Kidney epithelial cell (primary cell): ENCODE measurements around the gene ANTXR2. TPM values are rescaled to one million over a fixed set of nuclear protein-coding genes. Genes with fewer than 3 reads are reported as not detected.

Source experiments
- DNase-seq: peaks from one replicate; pipeline ENCODE4 v3.0.0-alpha.2; 2010; ENCODE audit warnings: low read depth
- H3K27me3 ChIP-seq: 2 replicates; pipeline ENCODE4 v1.6.0; 2011; ENCODE audit warnings: low read length; ENCODE audit not compliant: control insufficient read depth, insufficient read depth
- H3K36me3 ChIP-seq: 2 replicates; pipeline ENCODE4 v1.5.1; 2011; ENCODE audit warnings: low read length; ENCODE audit not compliant: control insufficient read depth, insufficient read depth
- H3K4me3 ChIP-seq: 2 replicates; pipeline ENCODE4 v1.5.1; 2011; ENCODE audit warnings: low read depth, mild to moderate bottlenecking, control low read depth, low read length
- CTCF ChIP-seq: IDR thresholded peaks from 2 replicates; pipeline ENCODE4 v1.5.1; 2011; ENCODE audit warnings: mild to moderate bottlenecking, moderate library complexity, low read length, control low read depth, inconsistent platforms; ENCODE audit not compliant: insufficient read depth, poor library complexity, severe bottlenecking
- total RNA-seq: library from RNA; depleted of rRNA; stranded (reverse); fragments of >200 nt; gene quantifications from 2 replicates; pipeline ENCODE4 v1.2.3, GENCODE V29; 2015

ANTXR2 gene
- total RNA-seq, 1 donor from 2014 or later: 32.7 TPM

DNA sequence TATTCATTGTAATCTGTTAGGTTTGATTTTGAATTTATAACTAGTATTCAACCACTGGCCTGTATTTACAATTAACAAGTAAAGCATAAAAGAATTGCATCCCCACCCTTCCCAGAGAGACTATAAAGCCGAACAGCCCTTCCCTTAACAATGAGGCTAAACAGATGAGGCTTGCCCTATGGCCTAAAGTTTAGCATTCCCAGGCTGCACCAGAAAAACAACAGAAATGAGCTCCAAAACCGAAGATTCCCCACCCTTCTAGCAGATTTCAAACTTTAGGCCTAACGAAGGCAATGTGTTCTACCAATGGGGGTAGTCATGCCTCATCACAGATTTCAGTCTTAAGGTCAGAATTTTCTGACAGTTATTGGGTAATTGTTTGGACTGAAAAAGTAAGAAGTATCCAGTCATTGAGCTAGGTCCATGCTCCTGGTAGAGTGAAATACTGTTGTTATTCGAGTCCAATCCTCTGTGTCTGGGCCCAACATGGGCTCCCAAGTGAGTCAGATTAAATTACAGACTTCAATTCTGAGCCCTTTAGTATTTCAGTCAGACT is 197.6 kb downstream of the ANTXR2 start:
- Histone ChIP-seq H3K27me3 (no peaks in the 10 kb centered on the region), H3K4me3 (no peak overlapping the region), H3K36me3 (no peaks in the 10 kb centered on the region)
- no peak for DNase-seq
- no peak for TF ChIP-seq CTCF

DNA sequence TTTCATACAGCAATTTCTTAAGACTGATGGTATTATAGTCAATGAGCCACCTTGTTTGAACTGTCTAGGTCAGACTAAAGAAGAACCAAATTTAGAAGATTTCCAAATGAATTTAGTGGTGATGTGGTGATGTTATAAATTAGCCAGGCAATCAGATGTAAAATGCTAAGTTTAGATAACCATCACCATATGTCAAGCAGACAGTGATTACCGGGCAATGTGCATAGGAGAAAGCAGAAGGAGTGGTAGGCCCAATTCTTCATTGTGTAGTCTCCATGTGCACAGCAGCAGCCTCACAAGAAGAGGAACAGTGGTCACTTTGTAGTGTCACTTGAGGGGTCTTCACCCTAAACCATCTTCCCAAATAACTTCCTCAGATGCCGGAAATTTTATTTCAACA is 198.8 kb downstream of the ANTXR2 start:
- Histone ChIP-seq H3K27me3 (no peaks in the 10 kb centered on the region), H3K4me3 (no peak overlapping the region), H3K36me3 (no peaks in the 10 kb centered on the region)
- no peak for TF ChIP-seq CTCF
- no peak for DNase-seq

DNA sequence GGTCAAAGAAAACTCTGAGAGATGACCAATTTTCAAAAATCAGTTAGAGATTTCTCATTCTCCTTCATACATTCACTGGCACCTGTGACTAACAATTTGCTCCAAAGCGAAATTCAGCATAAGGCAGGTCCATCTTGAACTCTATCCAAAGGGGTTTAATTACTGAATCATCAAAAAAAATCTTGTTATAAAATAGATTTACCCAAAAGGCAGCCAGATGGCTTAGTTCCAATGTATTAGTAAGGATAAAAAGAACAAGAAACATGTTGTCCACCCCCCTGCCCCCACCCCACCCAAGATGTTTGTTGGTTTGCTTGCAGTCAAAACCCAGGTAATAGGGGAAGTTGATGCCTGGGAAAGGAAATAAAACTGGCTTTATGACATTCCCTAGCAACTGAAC is 200.3 kb downstream of the ANTXR2 start:
- H3K36me3 ChIP-seq: no peaks in the 10 kb centered on the region
- H3K4me3 ChIP-seq: no peak overlapping the region
- no peak for DNase-seq
- no peak for TF ChIP-seq CTCF
- no peaks in the 10 kb centered on the region for H3K27me3 ChIP-seq

GRCh38 chr4:79871961-79872360 is 201.1 kb downstream of the ANTXR2 start:
- DNase-seq: no peak
- Histone ChIP-seq H3K27me3 (no peaks in the 10 kb centered on the region), H3K4me3 (no peak overlapping the region), H3K36me3 (no peaks in the 10 kb centered on the region)
- no peak for TF ChIP-seq CTCF

DNA sequence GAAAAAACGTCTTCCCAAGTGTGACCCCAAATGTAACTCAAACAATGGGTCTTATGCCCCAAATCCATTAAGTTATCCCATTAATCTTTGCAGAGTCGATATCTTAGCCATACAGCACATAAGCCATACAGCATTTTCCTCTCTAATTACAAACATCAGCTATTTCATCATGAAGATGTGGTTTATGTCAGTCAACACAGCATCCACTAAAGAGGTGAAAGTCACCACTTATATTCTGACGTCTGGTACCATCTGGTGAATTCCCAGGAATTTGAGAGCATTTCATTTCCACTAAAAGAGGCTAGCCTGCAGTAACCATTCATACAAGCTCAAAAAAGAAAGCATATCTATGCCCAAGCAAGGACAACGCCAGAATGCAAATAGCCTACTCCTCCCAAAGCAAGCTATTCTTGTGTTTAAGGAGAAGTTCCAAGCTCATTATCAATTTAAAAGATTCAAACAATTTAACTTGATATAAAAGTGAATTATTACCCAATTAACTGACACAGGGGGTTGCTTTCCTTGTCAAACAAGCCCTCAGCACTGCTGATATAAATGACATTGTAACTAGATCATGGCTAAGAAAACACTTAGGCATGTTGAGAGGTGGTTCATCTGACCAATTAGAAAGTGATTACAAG is 203.3 kb downstream of the ANTXR2 start:
- no peak overlapping the region for H3K4me3 ChIP-seq
- no peaks in the 10 kb centered on the region for H3K27me3 ChIP-seq
- no peak for TF ChIP-seq CTCF
- no peak for DNase-seq
- no peaks in the 10 kb centered on the region for H3K36me3 ChIP-seq

- H3K4me3 ChIP-seq: no peak overlapping the region
- DNase-seq: no peak
- no peaks in the 10 kb centered on the region for H3K27me3 ChIP-seq
- TF ChIP-seq CTCF: no peak
- no peaks in the 10 kb centered on the region for H3K36me3 ChIP-seq
Measured at GRCh38 chr4:79865201-79865597, 207.8 kb downstream of the ANTXR2 start.
